GM19351 (cell line): ENCODE results near the gene CAMKK1.
A peak's percentile ranks its signal among the peaks of the same experiment; 100 is the strongest.

Experiments used
- ATAC-seq: cut with Tn5 transposase; IDR thresholded peaks from one replicate; pipeline ENCODE4 v1.9.1; 2021; ENCODE audit warnings: mild to moderate bottlenecking, moderate library complexity; ENCODE audit not compliant: unreplicated experiment

The CAMKK1 gene

DNA sequence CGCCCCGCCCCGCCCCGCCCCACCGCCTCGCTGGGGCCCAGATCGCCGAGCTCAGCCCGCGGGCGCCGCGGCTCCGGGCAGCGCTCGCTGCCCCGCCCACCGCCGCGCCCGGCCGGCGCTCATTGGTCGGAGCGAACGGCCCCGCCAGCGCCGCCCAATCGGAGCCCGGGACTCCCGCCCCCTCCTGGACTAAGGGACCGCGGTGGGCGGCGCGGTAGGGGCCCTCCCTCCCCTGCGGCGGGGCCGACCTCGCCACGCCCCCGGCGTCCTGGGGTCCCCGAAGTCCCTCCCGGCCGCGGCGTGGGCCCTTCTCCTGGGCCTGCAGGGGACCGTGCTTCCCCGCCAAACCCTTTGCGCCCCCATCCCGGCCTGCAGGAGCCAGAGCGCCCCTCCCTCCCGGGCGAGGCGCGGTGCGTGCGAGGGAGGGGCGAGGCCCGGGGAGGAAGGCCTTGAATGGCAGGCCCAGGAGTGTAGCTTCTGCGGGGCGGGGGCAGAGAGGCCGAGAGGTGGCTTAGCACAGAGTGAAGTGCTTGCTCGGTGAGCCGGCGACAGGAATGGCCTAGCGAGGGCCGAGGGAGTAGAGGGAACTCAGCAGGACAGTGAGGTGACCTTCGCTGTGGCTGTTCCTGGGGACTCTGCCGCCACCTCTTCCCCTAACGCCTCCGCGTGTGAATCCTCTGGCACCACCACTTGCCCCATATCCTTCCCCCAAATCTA lies at the start of gene CAMKK1:
TSS of gene CAMKK1 (minus strand) at position 51 of the 717 bp plus-strand sequence. CDS start 7,366 bp downstream, outside the sequence.
- ATAC-seq, result peak; percentile 88

- no peak for ATAC-seq
Observed at GRCh38 chr17:3940965-3941698, 48.3 kb upstream of the CAMKK1 start.

- ATAC-seq, result no peak
Observed at GRCh38 chr17:3937359-3937758, 44.5 kb upstream of the CAMKK1 start.

DNA sequence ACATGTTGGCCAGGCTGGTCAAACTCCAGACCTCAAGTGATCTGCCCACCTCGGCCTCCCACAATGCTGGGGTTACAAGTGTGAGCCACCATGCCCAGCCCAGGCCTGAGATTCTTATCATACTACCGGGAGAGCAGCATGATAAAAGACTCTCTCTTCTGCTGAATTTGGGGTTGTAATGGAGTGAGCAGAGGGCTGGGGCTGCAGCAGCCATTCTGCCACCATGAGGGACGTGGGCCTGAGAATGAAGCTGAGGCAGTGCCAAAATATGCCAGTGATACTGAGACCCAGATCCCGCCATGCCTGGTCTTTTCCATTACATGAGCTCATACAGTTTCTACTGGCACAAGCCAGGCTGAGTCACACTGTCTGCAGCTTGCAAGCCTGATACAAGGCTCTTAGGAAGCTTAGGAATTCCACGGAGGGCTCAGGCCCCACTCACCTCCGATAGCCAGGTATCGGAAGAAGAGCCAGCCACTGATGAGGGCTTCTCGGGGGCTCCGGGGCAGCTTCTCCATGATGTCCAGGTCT lies 43.0 kb upstream of the CAMKK1 start:
- no peak for ATAC-seq

- no peak for ATAC-seq
Observed at GRCh38 chr17:3935140-3935542, 42.3 kb upstream of the CAMKK1 start.

GRCh38 chr17:3929764-3930163 lies 36.9 kb upstream of the CAMKK1 start:
- no peak for ATAC-seq

DNA sequence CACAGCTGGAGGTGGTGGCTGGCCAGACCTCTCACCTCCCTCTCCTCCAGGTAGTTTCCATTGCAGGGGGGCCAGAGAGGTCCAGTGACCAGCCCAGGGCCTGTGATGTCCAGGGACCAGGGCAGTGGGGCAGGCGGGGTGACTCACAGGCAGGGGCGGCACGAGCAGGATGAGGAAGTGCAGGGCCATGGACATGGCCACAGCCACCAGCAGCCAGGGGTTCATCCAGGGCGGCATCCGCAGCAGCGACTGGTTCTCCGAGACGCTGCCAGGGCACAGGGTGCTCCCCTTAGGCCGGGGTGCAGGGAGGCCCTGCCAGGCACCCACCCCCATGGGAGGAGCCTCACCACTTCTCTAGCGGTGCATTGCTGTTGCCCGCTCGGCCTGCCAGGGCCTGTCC lies 36.3 kb upstream of the CAMKK1 start:
- no peak for ATAC-seq

DNA sequence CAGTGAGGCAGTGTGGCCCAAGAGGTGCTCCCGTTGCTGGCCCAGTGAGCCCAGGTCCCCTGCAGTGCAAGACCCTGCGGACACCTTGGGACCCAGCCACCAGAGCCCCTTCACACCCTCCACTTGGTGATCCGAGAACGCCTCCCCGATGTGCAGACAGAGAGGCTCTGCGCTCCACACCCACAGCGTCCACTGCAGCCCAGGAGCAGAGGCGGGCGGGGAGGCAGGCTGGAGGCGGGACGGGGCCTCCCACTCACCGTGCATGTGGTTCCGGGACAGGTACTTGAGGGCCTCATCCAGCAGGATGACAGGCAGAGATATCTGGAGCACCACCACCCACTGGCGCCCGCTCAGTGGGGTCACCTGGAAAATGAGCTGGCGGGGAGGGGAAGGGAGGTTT lies 35.6 kb upstream of the CAMKK1 start:
- no peak for ATAC-seq

- no peak for ATAC-seq
Observed at GRCh38 chr17:3927628-3928340, 34.9 kb upstream of the CAMKK1 start.

DNA sequence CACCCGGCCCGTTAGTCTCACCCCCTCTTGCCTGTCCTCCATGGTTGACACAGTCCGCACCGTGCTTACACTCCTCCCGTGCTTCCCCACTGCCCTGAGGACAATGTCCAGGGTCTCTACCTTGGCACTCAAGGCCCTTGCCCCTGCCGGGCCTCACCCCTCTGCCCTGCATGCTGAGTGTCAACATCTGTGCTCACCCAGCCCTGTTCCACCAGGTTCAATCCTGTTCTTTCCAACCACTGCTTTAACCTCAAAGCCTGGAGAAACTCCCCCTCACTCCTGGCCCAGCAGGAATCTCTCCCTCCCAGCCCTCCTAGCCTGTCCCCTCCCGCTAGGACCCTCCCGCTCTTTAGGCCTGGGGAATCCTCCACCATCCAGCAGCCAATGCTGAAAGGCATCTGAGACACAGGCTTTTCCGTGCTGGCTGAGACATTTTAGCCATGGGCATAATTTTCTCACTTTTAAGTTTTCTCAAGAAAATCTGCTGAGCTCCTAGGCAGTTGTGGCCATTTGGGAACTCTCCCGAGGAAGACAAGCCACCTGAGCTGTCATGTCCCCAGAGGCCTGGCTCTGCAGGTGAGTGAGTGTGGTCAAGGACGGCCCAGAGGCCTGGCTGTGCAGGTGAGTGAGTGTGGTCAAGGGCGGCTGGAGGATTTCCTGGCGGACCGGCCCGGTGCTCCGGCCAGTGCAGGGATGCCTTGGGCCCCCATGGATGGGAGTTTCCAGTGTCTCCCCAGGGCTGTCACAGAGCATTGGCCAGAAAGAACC lies 34.2 kb upstream of the CAMKK1 start:
- no peak for ATAC-seq

- no peak for ATAC-seq
Observed at GRCh38 chr17:3925684-3926485, 33.0 kb upstream of the CAMKK1 start.

DNA sequence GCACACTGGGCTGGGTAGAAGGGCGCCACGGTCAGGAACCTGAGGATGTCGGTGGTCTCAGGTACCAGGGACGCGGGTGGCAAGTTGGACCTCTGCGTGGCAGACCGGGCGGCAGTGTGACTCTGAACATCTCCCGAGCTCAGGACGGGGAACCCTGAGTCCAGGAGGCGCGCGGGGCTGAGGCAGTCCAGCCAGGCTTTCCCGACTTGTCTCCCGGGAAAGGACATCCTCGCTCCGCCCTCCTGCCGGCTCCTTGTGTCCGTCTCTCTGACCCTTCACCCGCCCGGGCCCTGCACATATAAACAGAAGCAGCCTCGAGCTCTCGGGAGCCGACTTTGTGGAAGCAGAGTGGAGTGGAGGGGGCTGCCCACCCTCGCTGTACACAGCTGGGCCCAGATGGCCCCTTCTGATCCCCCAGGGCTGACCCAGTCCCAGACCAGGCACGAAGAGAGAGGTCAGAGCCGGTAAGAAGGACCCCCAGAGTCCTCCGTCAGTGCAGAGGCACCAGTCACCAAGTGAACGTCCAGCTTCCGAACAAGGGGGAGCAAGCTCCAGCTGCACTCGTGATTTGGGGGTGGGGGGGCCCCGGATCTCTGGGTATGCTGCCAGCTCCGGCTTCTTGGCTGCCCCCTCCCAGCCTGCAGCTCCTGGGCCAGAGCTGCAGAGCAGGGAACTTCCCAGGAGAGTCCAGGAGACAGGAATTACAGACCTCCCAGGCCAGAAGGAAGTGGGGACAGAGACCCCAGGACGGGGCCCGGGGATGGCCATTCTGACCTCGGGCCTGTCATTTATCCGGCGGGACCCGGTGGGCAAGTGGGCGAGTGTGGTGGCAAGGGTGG lies 31.9 kb upstream of the CAMKK1 start:
- ATAC-seq, result no peak

DNA sequence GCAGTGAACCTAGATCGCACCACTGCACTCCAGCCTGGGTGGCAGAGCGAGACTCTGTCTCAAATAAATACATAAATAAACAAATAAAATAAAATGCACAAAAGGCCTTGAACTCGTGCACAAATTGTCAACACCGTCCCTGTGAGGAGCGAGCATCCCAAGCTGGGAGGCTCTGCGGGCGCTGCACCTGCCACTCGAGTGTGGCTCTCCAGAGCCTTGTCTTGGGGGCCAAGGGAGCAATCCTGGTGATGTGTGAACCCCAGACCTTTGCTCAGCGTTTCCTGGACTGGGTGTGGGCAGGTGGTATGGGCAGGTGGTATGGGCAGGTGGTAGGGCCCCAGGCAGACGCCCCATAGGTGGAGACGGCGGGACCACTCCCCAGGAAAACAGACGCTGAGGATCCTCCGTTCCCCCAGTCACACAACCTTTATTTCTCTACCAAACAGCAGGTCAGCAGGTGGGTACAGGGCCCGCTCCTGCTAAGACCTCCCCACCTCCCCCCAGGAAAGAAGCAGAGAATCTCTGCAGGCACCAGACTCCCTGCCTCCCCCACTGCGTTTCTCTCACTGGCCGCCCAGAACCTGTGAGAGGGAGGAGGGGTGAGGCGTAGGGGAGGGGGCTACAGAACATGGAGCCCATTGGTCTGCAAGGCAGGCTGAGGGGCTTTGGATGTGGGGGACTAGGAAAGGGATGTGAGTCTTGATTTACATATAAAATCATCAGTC lies 30.8 kb upstream of the CAMKK1 start:
- ATAC-seq, result no peak

- no peak for ATAC-seq
Observed at GRCh38 chr17:3922765-3923164, 29.9 kb upstream of the CAMKK1 start.

DNA sequence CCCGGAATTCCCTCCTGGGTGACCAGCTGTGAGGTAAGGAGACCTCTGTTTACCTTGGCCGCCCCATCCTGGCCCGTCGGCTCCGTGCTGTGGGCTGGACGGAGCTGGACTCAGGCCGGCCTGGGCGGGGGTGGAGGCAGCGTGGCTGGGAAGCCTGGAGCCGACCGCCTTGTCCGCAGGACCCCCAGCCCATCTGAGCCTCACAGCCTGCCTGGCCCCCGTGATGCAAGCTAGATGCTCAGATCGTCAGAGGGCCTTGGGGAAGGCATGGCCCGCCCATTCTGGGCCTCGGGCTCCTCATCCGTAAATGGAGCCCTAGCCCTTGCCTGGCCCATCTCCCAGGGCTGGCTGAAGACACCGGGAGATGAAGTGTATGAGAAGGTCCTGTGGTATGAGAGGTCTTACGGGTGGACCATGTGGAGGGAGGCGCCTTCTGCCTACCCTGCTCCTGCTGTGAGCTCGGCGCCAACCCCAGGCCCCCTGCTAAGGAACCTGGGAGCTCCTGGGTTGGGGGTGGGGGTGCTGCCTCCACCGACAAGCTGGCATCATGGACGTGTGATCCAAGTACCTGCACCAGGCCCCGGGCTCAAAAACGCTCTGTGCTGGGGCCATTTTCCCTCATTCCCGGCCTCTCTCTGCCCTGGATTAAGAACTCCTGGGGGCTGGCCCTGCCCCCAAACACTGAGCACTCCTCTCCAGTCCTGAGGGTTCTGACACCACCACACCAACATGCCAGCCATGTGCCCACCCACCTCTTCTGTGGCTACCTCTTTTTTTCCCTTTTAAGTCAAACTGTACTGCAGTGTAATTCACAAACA lies 28.9 kb upstream of the CAMKK1 start:
- no peak for ATAC-seq

- no peak for ATAC-seq
Observed at GRCh38 chr17:3921006-3921405, 28.2 kb upstream of the CAMKK1 start.

GRCh38 chr17:3919123-3919624 lies 26.3 kb upstream of the CAMKK1 start:
- ATAC-seq, result no peak
